Stomach smooth muscle (tissue), 2 donors: Measurements from ENCODE around the gene IRF8.
"Not testable (repeated sequence)": the region's sequence is repeated elsewhere in the genome, so short reads cannot be mapped to it uniquely, and the experiment has no call there.

Experiments used
- H3K27ac ChIP-seq: one replicate; pipeline ENCODE4 v1.7.0; 2013; ENCODE audit warnings: mild to moderate bottlenecking, low read length, inconsistent platforms
- H3K27me3 ChIP-seq, 2 donors: one replicate each; pipeline ENCODE4 v1.7.0; 2013; ENCODE audit warnings: low read length in 2 of 2; ENCODE audit not compliant: insufficient read depth in 2 of 2, control insufficient read depth in 1 of 2
- H3K36me3 ChIP-seq, 2 donors: one replicate each; pipeline ENCODE4 v1.7.0; 2013; ENCODE audit warnings: low read length in 2 of 2; ENCODE audit not compliant: control insufficient read depth in 2 of 2, insufficient read depth in 2 of 2
- H3K4me1 ChIP-seq: one replicate; pipeline ENCODE4 v1.7.0; 2013; ENCODE audit warnings: low read length; ENCODE audit not compliant: control insufficient read depth, insufficient read depth
- H3K4me3 ChIP-seq, 2 donors: one replicate each; pipeline ENCODE4 v1.7.0; 2013; ENCODE audit warnings: low read length in 2 of 2
- H3K9ac ChIP-seq, 2 donors: one replicate each; pipeline ENCODE4 v1.7.0; 2013; ENCODE audit warnings: low read length in 2 of 2, mild to moderate bottlenecking in 1 of 2
- H3K9me3 ChIP-seq, 2 donors: one replicate each; pipeline ENCODE4 v1.7.0; 2013; ENCODE audit warnings: low read length in 2 of 2; ENCODE audit not compliant: control insufficient read depth in 2 of 2
- donor health status: healthy.
- donor health status: Pancreatic carcinoma.

Gene IRF8

DNA sequence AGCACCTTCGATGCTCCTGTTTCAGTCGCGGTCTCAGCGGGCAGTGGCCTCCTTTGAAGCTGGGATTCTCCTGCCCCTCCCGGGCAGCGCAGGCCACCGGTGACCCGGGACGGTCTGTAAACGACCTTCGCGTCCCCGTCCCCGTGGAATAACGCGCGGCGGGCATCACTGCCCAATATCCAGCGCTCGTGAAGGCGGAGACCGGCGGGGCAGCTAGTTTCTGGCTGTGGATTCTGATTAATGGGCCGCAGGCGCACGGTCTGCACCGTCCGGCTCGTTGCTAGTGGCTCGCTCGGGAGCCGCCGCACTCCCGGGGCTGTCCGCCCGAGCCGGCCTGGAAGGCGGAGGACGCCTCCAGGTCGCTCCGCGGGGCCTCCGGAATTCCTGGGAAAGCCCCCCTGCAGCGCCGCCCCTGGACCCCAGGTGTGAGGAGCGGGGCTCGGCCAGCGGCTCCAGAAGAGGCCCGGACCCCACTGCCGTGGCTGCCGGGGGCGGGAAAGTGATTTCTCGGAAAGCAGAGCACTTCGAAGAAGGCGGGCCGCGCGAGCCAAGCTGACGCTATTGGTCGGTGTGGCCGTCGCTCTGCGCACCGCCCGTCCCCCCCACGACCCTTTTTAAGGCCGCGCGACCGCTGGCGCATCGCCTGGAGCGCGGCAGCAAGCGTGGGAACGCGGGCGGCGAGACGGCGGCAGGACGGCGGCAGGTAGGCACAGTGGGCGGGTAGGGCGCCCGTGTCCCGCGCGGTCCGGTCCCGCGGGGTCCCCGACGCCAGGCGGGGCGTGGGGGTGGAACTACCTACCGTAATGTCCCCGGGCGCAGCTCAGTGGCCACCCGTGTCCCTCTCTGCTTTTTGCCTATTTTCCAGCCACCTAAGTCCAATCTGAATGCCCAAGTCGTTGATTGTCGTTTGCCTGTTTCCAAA lies at the start of gene IRF8:
IRF8 (plus strand) TSS at position 642 of the 922 bp plus-strand sequence. CDS start 3,854 bp downstream, outside the sequence.
- Histone ChIP-seq H3K4me3 (peak within 1 kb of the TSS; percentile 58 to 74), H3K9me3 (no peaks in the 10 kb centered on the region), H3K4me1 (peaks cover 16% of the 10 kb centered on the region), H3K27ac (peak within 1 kb of the TSS; percentile 6), H3K9ac (peak within 1 kb of the TSS; percentile 13 to 43), H3K36me3 (no peaks in the 10 kb centered on the region), H3K27me3 (peaks cover 15 to 19% of the 10 kb centered on the region in 2 donors)

- no peak overlapping the region for H3K9ac ChIP-seq
- no peak overlapping the region for H3K4me3 ChIP-seq
- peaks cover 0 to 10% of the 10 kb centered on the region in 2 donors for H3K27me3 ChIP-seq
- no peak overlapping the region for H3K27ac ChIP-seq
- H3K36me3 ChIP-seq = no peaks in the 10 kb centered on the region
- peaks cover 5% of the 10 kb centered on the region for H3K4me1 ChIP-seq
- H3K9me3 ChIP-seq = no peaks in the 10 kb centered on the region
Measured at GRCh38 chr16:85849388-85849787, 49.6 kb upstream of the IRF8 start.

DNA sequence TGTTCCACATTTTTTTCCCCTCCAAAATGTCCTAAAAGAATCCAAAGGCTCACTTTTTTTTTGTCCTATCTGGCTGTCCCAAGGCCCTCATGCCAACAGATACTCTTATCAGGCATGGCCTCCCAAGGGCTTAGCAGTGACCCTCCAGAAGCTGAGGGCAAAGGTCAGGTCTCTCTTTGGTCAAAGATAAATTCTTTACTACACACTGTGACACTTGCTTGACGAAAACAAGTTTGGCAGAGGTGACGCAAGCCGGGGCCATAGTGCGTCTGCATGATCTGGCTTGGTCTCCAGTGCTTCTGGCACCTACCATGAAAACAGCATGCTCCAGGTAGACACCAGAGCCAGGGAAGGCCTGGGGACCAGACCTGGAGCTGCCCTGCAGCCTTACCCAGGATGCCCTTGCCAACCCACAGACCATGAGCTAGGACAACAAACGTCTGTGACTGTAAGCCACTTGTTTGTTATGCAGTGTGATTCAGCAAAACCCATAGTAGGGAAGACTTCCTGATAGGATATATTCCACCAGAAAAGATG lies 48.5 kb upstream of the IRF8 start:
- Histone ChIP-seq H3K27ac (no peak overlapping the region), H3K9me3 (peaks cover 0 to 3% of the 10 kb centered on the region in 2 donors), H3K4me1 (no peaks in the 10 kb centered on the region), H3K36me3 (no peaks in the 10 kb centered on the region), H3K27me3 (peaks cover 0 to 10% of the 10 kb centered on the region in 2 donors), H3K9ac (no peak overlapping the region), H3K4me3 (no peak overlapping the region)

DNA sequence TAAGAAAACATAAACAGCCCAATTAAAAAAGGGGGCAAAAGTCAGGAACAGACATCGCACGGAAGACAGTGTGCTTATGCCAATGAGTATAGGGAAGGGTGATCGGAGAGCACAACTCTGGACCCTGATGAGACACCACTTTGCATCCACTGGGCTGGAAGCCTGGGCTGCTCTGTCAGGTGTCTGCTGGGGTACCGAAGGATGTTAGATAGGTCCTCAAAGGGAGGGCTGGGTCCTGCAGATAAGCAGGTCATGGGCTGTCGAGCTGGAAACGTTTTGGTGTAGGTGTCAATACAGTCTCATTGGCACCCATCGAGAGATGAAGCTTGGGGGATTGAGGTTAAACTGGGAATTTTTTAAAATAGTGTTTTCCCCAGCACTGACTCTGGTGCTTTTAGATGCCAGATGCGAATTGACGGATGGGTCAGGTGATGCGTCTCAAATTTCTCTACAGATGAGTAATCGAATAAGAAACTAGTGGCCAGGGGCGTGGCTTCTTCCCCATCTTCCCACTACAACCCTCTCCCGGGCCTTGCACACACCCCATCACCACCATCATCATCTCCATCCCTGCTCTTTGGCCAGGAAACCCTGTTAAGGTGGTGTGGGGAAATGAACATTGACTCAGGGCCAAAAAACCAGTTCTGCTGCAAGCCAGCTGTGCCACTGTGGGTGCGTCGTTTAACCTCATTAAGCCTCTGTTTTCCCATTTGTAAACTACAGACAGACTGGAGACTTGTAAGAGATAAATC lies 47.8 kb upstream of the IRF8 start:
- H3K27ac ChIP-seq = no peak overlapping the region
- H3K4me3 ChIP-seq = no peak overlapping the region
- H3K9ac ChIP-seq = no peak overlapping the region
- H3K27me3 ChIP-seq = peaks cover 0 to 11% of the 10 kb centered on the region in 2 donors
- H3K36me3 ChIP-seq = no peaks in the 10 kb centered on the region
- H3K4me1 ChIP-seq = no peaks in the 10 kb centered on the region
- H3K9me3 ChIP-seq = peaks cover 0 to 3% of the 10 kb centered on the region in 2 donors

- peaks cover 0 to 3% of the 10 kb centered on the region in 2 donors for H3K9me3 ChIP-seq
- no peak overlapping the region for H3K4me3 ChIP-seq
- H3K27me3 ChIP-seq = peaks cover 0 to 4% of the 10 kb centered on the region in 2 donors
- no peak overlapping the region for H3K27ac ChIP-seq
- no peaks in the 10 kb centered on the region for H3K36me3 ChIP-seq
- no peaks in the 10 kb centered on the region for H3K4me1 ChIP-seq
- H3K9ac ChIP-seq = no peak overlapping the region
Measured at GRCh38 chr16:85853547-85854545, 45.1 kb upstream of the IRF8 start.

- no peak overlapping the region for H3K27ac ChIP-seq
- no peak overlapping the region for H3K4me3 ChIP-seq
- peaks cover 0 to 3% of the 10 kb centered on the region in 2 donors for H3K9me3 ChIP-seq
Measured at GRCh38 chr16:85854935-85855334, 44.0 kb upstream of the IRF8 start.

GRCh38 chr16:85856079-85856478 lies 42.9 kb upstream of the IRF8 start:
- H3K4me3 ChIP-seq = no peak overlapping the region
- no peak overlapping the region for H3K9ac ChIP-seq
- H3K27ac ChIP-seq = no peak overlapping the region
- peaks cover 0 to 3% of the 10 kb centered on the region in 2 donors for H3K9me3 ChIP-seq
- H3K36me3 ChIP-seq = no peaks in the 10 kb centered on the region
- no peaks in the 10 kb centered on the region for H3K4me1 ChIP-seq
- H3K27me3 ChIP-seq = peaks cover 0 to 6% of the 10 kb centered on the region in 2 donors

More at GRCh38 chr16:85854935-85855334, 44.0 kb upstream of the IRF8 start:
- Histone ChIP-seq H3K9ac (no peak overlapping the region), H3K27me3 (peaks cover 0 to 6% of the 10 kb centered on the region in 2 donors), H3K36me3 (no peaks in the 10 kb centered on the region), H3K4me1 (no peaks in the 10 kb centered on the region)

GRCh38 chr16:85856585-85856984 lies 42.4 kb upstream of the IRF8 start:
- no peaks in the 10 kb centered on the region for H3K4me1 ChIP-seq
- no peak overlapping the region for H3K9ac ChIP-seq
- H3K27me3 ChIP-seq = peaks cover 0 to 6% of the 10 kb centered on the region in 2 donors
- H3K36me3 ChIP-seq = no peaks in the 10 kb centered on the region
- no peak overlapping the region for H3K4me3 ChIP-seq
- H3K27ac ChIP-seq = no peak overlapping the region
- peaks cover 0 to 3% of the 10 kb centered on the region in 2 donors for H3K9me3 ChIP-seq

GRCh38 chr16:85857406-85857805 lies 41.6 kb upstream of the IRF8 start:
- Histone ChIP-seq H3K4me1 (no peaks in the 10 kb centered on the region), H3K4me3 (no peak overlapping the region), H3K36me3 (no peaks in the 10 kb centered on the region), H3K9me3 (peaks cover 0 to 3% of the 10 kb centered on the region in 2 donors), H3K27me3 (peaks cover 0 to 6% of the 10 kb centered on the region in 2 donors), H3K9ac (no peak overlapping the region), H3K27ac (no peak overlapping the region)

GRCh38 chr16:85858571-85858970 lies 40.4 kb upstream of the IRF8 start:
- not testable (repeated sequence) for H3K9me3 ChIP-seq, H3K27ac ChIP-seq, H3K9ac ChIP-seq, H3K4me1 ChIP-seq, H3K36me3 ChIP-seq, H3K4me3 ChIP-seq, H3K27me3 ChIP-seq
